Stomach smooth muscle (tissue), 2 donors: ENCODE measurements around the gene GPBP1.
"Not testable (repeated sequence)": the region's sequence is repeated elsewhere in the genome, so short reads cannot be mapped to it uniquely, and the experiment has no call there.

Experiments
- H3K27ac ChIP-seq: one replicate; pipeline ENCODE4 v1.7.0; 2013; ENCODE audit warnings: mild to moderate bottlenecking, low read length, inconsistent platforms
- H3K27me3 ChIP-seq, 2 donors: one replicate each; pipeline ENCODE4 v1.7.0; 2013; ENCODE audit warnings: low read length in 2 of 2; ENCODE audit not compliant: insufficient read depth in 2 of 2, control insufficient read depth in 1 of 2
- H3K36me3 ChIP-seq, 2 donors: one replicate each; pipeline ENCODE4 v1.7.0; 2013; ENCODE audit warnings: low read length in 2 of 2; ENCODE audit not compliant: control insufficient read depth in 2 of 2, insufficient read depth in 2 of 2
- H3K4me1 ChIP-seq: one replicate; pipeline ENCODE4 v1.7.0; 2013; ENCODE audit warnings: low read length; ENCODE audit not compliant: control insufficient read depth, insufficient read depth
- H3K4me3 ChIP-seq, 2 donors: one replicate each; pipeline ENCODE4 v1.7.0; 2013; ENCODE audit warnings: low read length in 2 of 2
- H3K9ac ChIP-seq, 2 donors: one replicate each; pipeline ENCODE4 v1.7.0; 2013; ENCODE audit warnings: low read length in 2 of 2, mild to moderate bottlenecking in 1 of 2
- H3K9me3 ChIP-seq, 2 donors: one replicate each; pipeline ENCODE4 v1.7.0; 2013; ENCODE audit warnings: low read length in 2 of 2; ENCODE audit not compliant: control insufficient read depth in 2 of 2
- donor health status: healthy.
- donor health status: Pancreatic carcinoma.

The GPBP1 gene

GRCh38 chr5:57304931-57305330, 131.1 kb downstream of the GPBP1 start:
- no peaks in the 10 kb centered on the region for H3K4me1 ChIP-seq
- no peak overlapping the region for H3K27ac ChIP-seq
- H3K9me3 ChIP-seq = peaks cover 3% of the 10 kb centered on the region in 2 donors
- no peaks in the 10 kb centered on the region for H3K27me3 ChIP-seq
- no peak overlapping the region for H3K4me3 ChIP-seq
- no peaks in the 10 kb centered on the region for H3K36me3 ChIP-seq
- no peak overlapping the region for H3K9ac ChIP-seq

GRCh38 chr5:57306359-57306758, 132.5 kb downstream of the GPBP1 start:
- Histone ChIP-seq H3K4me1 (no peaks in the 10 kb centered on the region), H3K9me3 (peaks cover 3% of the 10 kb centered on the region in 2 donors), H3K27ac (no peak overlapping the region), H3K4me3 (no peak overlapping the region), H3K36me3 (no peaks in the 10 kb centered on the region), H3K9ac (no peak overlapping the region), H3K27me3 (no peaks in the 10 kb centered on the region)

DNA sequence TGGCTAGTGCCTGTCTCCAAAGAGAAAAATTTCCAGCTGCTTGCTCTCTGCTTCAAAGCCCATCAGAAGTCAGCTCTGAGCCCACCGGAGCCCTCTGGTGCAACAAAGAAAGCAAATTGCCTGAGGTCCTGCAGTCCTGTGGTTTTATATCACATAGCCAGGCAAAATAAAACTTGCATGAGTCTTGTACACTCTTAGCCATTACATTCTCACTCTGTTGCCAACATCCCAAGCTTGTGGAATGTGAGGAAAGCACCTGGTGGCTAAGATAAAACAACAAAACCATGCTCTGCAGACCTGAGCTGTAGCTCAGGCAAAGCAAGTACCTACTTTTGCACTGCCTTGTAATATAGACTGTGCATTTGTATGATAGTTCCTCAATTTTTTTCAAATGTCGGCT, 133.7 kb downstream of the GPBP1 start:
- Histone ChIP-seq H3K27ac (no peak overlapping the region), H3K36me3 (no peaks in the 10 kb centered on the region), H3K4me1 (no peaks in the 10 kb centered on the region), H3K9ac (no peak overlapping the region), H3K4me3 (no peak overlapping the region), H3K9me3 (peaks cover 3% of the 10 kb centered on the region in 2 donors), H3K27me3 (no peaks in the 10 kb centered on the region)

- not testable (repeated sequence) for H3K27ac ChIP-seq, H3K36me3 ChIP-seq, H3K9ac ChIP-seq, H3K4me3 ChIP-seq, H3K4me1 ChIP-seq, H3K9me3 ChIP-seq, H3K27me3 ChIP-seq
These were observed 135.2 kb downstream of the GPBP1 start for GRCh38 chr5:57309022-57309421.

GRCh38 chr5:57311251-57311650, 137.4 kb downstream of the GPBP1 start:
- Histone ChIP-seq H3K4me1 (no peaks in the 10 kb centered on the region), H3K27me3 (no peaks in the 10 kb centered on the region), H3K36me3 (no peaks in the 10 kb centered on the region), H3K9ac (no peak overlapping the region), H3K9me3 (peaks cover 2 to 3% of the 10 kb centered on the region in 2 donors), H3K4me3 (no peak overlapping the region), H3K27ac (no peak overlapping the region)

GRCh38 chr5:57311921-57312735, 138.3 kb downstream of the GPBP1 start:
- no peak overlapping the region for H3K4me3 ChIP-seq
- no peak overlapping the region for H3K27ac ChIP-seq
- no peaks in the 10 kb centered on the region for H3K27me3 ChIP-seq
- no peak overlapping the region for H3K9ac ChIP-seq
- H3K36me3 ChIP-seq = no peaks in the 10 kb centered on the region
- H3K9me3 ChIP-seq = peaks cover 0 to 3% of the 10 kb centered on the region in 2 donors
- peaks cover 5% of the 10 kb centered on the region for H3K4me1 ChIP-seq

DNA sequence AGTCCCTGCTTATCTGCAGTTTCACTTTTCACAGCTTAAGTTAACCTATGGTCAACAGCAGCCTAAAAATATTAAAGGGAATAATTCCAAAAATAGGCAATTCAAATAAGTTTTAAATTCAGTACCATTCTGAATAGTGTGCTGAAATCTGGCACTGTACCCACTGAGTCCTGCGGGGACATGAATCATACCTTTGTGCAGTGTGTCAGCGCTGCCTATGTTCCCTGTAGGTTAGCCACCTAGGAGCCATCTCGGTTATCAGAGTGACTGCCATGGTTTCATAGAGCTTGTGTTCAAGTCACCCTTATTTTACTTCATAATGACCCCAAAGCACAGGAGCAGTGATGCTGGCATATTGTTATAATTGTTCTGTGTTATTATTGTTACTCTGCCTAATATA, 139.9 kb downstream of the GPBP1 start:
- Histone ChIP-seq H3K36me3 (no peaks in the 10 kb centered on the region), H3K9ac (no peak overlapping the region), H3K4me3 (no peak overlapping the region), H3K9me3 (no peaks in the 10 kb centered on the region), H3K27me3 (no peaks in the 10 kb centered on the region), H3K4me1 (peaks cover 17% of the 10 kb centered on the region), H3K27ac (no peak overlapping the region)
